Left ventricle myocardium inferior (tissue), 1 donor: Measurements from ENCODE around the gene CFAP300. TPM values are rescaled to one million over a fixed set of nuclear protein-coding genes. Genes with fewer than 3 reads are reported as not detected.

Experiments used
- DNase-seq: peaks from one replicate; pipeline ENCODE4 v3.0.0-alpha.2; 2020
- H3K27ac ChIP-seq: fragments of 200-600 bp; replicated peaks from 2 replicates; pipeline ENCODE4 v1.8.0; 2021
- H3K27me3 ChIP-seq: fragments of 200-600 bp; 2 replicates; pipeline ENCODE4 v1.8.0; 2021; ENCODE audit warnings: low read depth
- H3K36me3 ChIP-seq: fragments of 200-600 bp; 2 replicates; pipeline ENCODE4 v1.8.0; 2021
- H3K4me1 ChIP-seq: fragments of 200-600 bp; 2 replicates; pipeline ENCODE4 v1.8.0; 2021
- H3K4me3 ChIP-seq: fragments of 200-600 bp; 2 replicates; pipeline ENCODE4 v1.8.0; 2021; ENCODE audit warnings: mild to moderate bottlenecking, moderate library complexity
- H3K9me3 ChIP-seq: fragments of 200-600 bp; replicated peaks from 2 replicates; pipeline ENCODE4 v1.8.0; 2021
- CTCF ChIP-seq: fragments of 200-600 bp; IDR thresholded peaks from 2 replicates; pipeline ENCODE4 v1.8.0; 2021; ENCODE audit warnings: antibody characterized with exemption, mild to moderate bottlenecking, borderline replicate concordance
- intact Hi-C: fragments of 100-400 bp; cut with micrococcal nuclease; formaldehyde crosslinking; loops from one replicate; pipeline ENCODE4 v1.11.0; 2022
- total RNA-seq: library from RNA; stranded (reverse); fragmentation: NEBNext Ultra II Directional; extraction: Animal tissue kit (Norgen Biotek cat#: 25700); gene quantifications from one replicate; pipeline ENCODE4 v1.2.1, GENCODE V29; 2021
- donor health status: DM: no; HTN: yes; CAD: no; lungs with severe emphysema.

Gene CFAP300
- total RNA-seq, 1 donor from 2014 or later, result 0.99 TPM

- Histone ChIP-seq H3K4me1 (no peaks in the 10 kb centered on the region), H3K4me3 (no peak overlapping the region), H3K36me3 (no peaks in the 10 kb centered on the region), H3K27me3 (peaks cover 35% of the 10 kb centered on the region), H3K9me3 (no peaks in the 10 kb centered on the region), H3K27ac (no peak overlapping the region)
- intact Hi-C loops, result no loop called here
- no peak for TF ChIP-seq CTCF
- DNase-seq, result no peak
These were observed 21.0 kb upstream of the CFAP300 start for GRCh38 chr11:102026217-102026616.

GRCh38 chr11:102026959-102027358 lies 20.3 kb upstream of the CFAP300 start:
- Histone ChIP-seq H3K27me3 (peaks cover 35% of the 10 kb centered on the region), H3K27ac (no peak overlapping the region), H3K4me1 (no peaks in the 10 kb centered on the region), H3K4me3 (no peak overlapping the region), H3K9me3 (no peaks in the 10 kb centered on the region), H3K36me3 (no peaks in the 10 kb centered on the region)
- intact Hi-C loops, result no loop called here
- no peak for TF ChIP-seq CTCF
- DNase-seq, result no peak

GRCh38 chr11:102036757-102037156 lies 10.5 kb upstream of the CFAP300 start:
- no peak for TF ChIP-seq CTCF
- intact Hi-C loops, result no loop called here
- H3K9me3 ChIP-seq, result peaks cover 22% of the 10 kb centered on the region
- no peaks in the 10 kb centered on the region for H3K36me3 ChIP-seq
- DNase-seq, result no peak
- no peaks in the 10 kb centered on the region for H3K27me3 ChIP-seq
- no peaks in the 10 kb centered on the region for H3K4me1 ChIP-seq
- no peak overlapping the region for H3K27ac ChIP-seq
- H3K4me3 ChIP-seq, result no peak overlapping the region

- Histone ChIP-seq H3K9me3 (no peaks in the 10 kb centered on the region), H3K4me3 (peak overlapping the region; percentile 70), H3K27me3 (peaks cover 28% of the 10 kb centered on the region), H3K4me1 (peaks cover 10% of the 10 kb centered on the region), H3K27ac (peak overlapping the region; percentile 67), H3K36me3 (no peaks in the 10 kb centered on the region)
- intact Hi-C loops, result no loop called here
- no peak for DNase-seq
- TF ChIP-seq CTCF, result no peak
These were observed 396 bp upstream of the CFAP300 start for GRCh38 chr11:102046841-102047240.

GRCh38 chr11:102050927-102051575 lies 3.8 kb downstream of the CFAP300 start:
- no peak overlapping the region for H3K4me3 ChIP-seq
- TF ChIP-seq CTCF, result no peak
- peaks cover 24% of the 10 kb centered on the region for H3K27me3 ChIP-seq
- peaks cover 10% of the 10 kb centered on the region for H3K4me1 ChIP-seq
- H3K27ac ChIP-seq, result no peak overlapping the region
- no peaks in the 10 kb centered on the region for H3K36me3 ChIP-seq
- DNase-seq, result no peak
- no peaks in the 10 kb centered on the region for H3K9me3 ChIP-seq
- intact Hi-C loops, result no loop called here
